Measurements from ENCODE around the gene PRXL2A.

GRCh38 chr10:80448209-80448942, 40.0 kb downstream of the PRXL2A start:
- TF ChIP-seq CTCF (IDR thresholded peaks at IDR 0.05; ENCODE audit: poor library complexity) (no peak), EZH2 (IDR thresholded peaks at IDR 0.05; ENCODE audit: borderline replicate concordance) (no peak)

All from hepatocyte (in vitro differentiated cells).